SKM-1 (cell line): Measurements from ENCODE around the gene GTPBP1.

ENCODE experiments used
- DNase-seq: peaks from one replicate; lab custom pipeline; 2025; ENCODE audit not compliant: unreplicated experiment; lab: John Stamatoyannopoulos, UW

Gene GTPBP1

GRCh38 chr22:38782402-38783094 lies 76.8 kb downstream of the GTPBP1 start:
- DNase-seq, result no peak
